K562 (cell line): ENCODE data around the gene LIN9. TPM values are rescaled to one million over a fixed set of nuclear protein-coding genes. Genes with fewer than 3 reads are reported as not detected.

Experiments used
- ATF7 ChIP-seq: fragments of 450-650 bp; IDR thresholded peaks from 2 replicates; pipeline ENCODE4 v1.7.1; 2014; ENCODE audit warnings: mild to moderate bottlenecking, moderate library complexity
- BRD9 ChIP-seq: fragments of 450-650 bp; IDR thresholded peaks from 2 replicates; pipeline ENCODE4 v1.6.1; 2018; ENCODE audit warnings: low read depth; ENCODE audit not compliant: partially characterized antibody
- CCNT2 ChIP-seq: IDR thresholded peaks from 2 replicates; pipeline ENCODE4 v1.6.1; 2011; ENCODE audit warnings: borderline replicate concordance, low read depth, mild to moderate bottlenecking, moderate library complexity, mixed read lengths, low read length; ENCODE audit not compliant: insufficient read length; ENCODE audit errors: extremely low read depth
- ETV1 ChIP-seq: fragments of 450-650 bp; conservative IDR thresholded peaks from 2 replicates; pipeline ENCODE4 v1.6.1; 2016; ENCODE audit warnings: missing genetic modification characterization, control low read depth, low read depth, missing compliant biosample characterization
- FOXK1 ChIP-seq: sonication (generic); formaldehyde crosslinking; IDR thresholded peaks from 2 replicates; pipeline ENCODE4 v1.8.0; 2022; ENCODE audit warnings: missing genetic modification reagents, mild to moderate bottlenecking, borderline replicate concordance
- JUND ChIP-seq, 2 experiments: IDR thresholded peaks; 2 replicates in 1 of 2; 3 replicates in 1 of 2; pipeline ENCODE4 v1.6.1; 2011; ENCODE audit warnings: borderline replicate concordance in 2 of 2, low read depth in 2 of 2, low read length in 2 of 2, improper control_type of control experiment in 1 of 2, missing biosample characterization in 1 of 2, missing genetic modification characterization in 1 of 2, missing genetic modification reagents in 1 of 2
- MAZ ChIP-seq, 2 experiments: fragments of 450-650 bp in 1 of 2; sonication (generic) in 1 of 2; formaldehyde crosslinking; IDR thresholded peaks in 1 of 2; conservative IDR thresholded peaks in 1 of 2; 2 replicates each; pipeline versions ENCODE4 v1.4.0 to v1.5.0; 2020; ENCODE audit warnings: mild to moderate bottlenecking in 1 of 2, missing genetic modification reagents in 1 of 2
- MTF1 ChIP-seq: fragments of 250-450 bp; sonication (Bioruptor Pico); IDR thresholded peaks from 2 replicates; pipeline ENCODE4 v1.9.0; 2021; ENCODE audit warnings: moderate library complexity, mild to moderate bottlenecking, inconsistent platforms, borderline replicate concordance
- MYC ChIP-seq, 2 experiments: fragments of 250-450 bp in 1 of 2; sonication (Bioruptor Pico) in 1 of 2; IDR thresholded peaks; 2 replicates each; pipeline versions ENCODE4 v1.5.1 to v1.6.1; 2012 to 2021; ENCODE audit warnings: low read depth in 2 of 2, borderline replicate concordance in 1 of 2, improper control_type of control experiment in 1 of 2, low read length in 1 of 2, mild to moderate bottlenecking in 1 of 2, moderate library complexity in 1 of 2
- RBFOX2 ChIP-seq: fragments of 200-400 bp; formaldehyde crosslinking; IDR thresholded peaks from 2 replicates; pipeline ENCODE4 v1.6.1; 2017; ENCODE audit warnings: low read depth, mild to moderate bottlenecking, low read length, moderate library complexity
- RCOR1 ChIP-seq, 2 experiments: IDR thresholded peaks; 2 replicates each; pipeline ENCODE4 v1.6.1; 2012; ENCODE audit warnings: low read depth in 2 of 2, low read length in 2 of 2, borderline replicate concordance in 1 of 2, improper control_type of control experiment in 1 of 2
- SIX5 ChIP-seq, 2 experiments: IDR thresholded peaks; 2 replicates each; pipeline ENCODE4 v1.6.1; 2011; ENCODE audit warnings: low read length in 2 of 2, borderline replicate concordance in 1 of 2, low read depth in 1 of 2, mild to moderate bottlenecking in 1 of 2, moderate library complexity in 1 of 2; ENCODE audit not compliant: insufficient read depth in 1 of 2
- SNRNP70 ChIP-seq: fragments of 200-400 bp; formaldehyde crosslinking; optimal IDR thresholded peaks from 2 replicates; pipeline ENCODE3; 2017; ENCODE audit warnings: low read depth, low read length
- U2AF2 ChIP-seq: fragments of 200-400 bp; formaldehyde crosslinking; optimal IDR thresholded peaks from 2 replicates; pipeline ENCODE3; 2017; ENCODE audit warnings: low read depth, mild to moderate bottlenecking, low read length
- ZFP1 ChIP-seq: fragments of 450-650 bp; formaldehyde crosslinking; IDR thresholded peaks from 2 replicates; pipeline ENCODE4 v1.4.0; 2020; ENCODE audit warnings: mild to moderate bottlenecking, mixed read lengths
- ZFP30 ChIP-seq: fragments of 250-450 bp; sonication (Bioruptor Pico); IDR thresholded peaks from 2 replicates; pipeline ENCODE4 v1.8.0; 2022; ENCODE audit warnings: moderate library complexity, mild to moderate bottlenecking, inconsistent platforms, borderline replicate concordance
- ZNF140 ChIP-seq: fragments of 250-450 bp; sonication (Bioruptor Pico); IDR thresholded peaks from 2 replicates; pipeline ENCODE4 v1.8.0; 2021; ENCODE audit warnings: moderate library complexity, mild to moderate bottlenecking, inconsistent platforms
- ZNF184 ChIP-seq: sonication (generic); formaldehyde crosslinking; IDR thresholded peaks from 2 replicates; pipeline ENCODE4 v1.5.0; 2020; ENCODE audit warnings: missing genetic modification reagents
- ZNF232 ChIP-seq: sonication (generic); formaldehyde crosslinking; IDR thresholded peaks from 2 replicates; pipeline ENCODE4 v1.8.0; 2022; ENCODE audit warnings: mild to moderate bottlenecking, missing genetic modification reagents
- ZNF311 ChIP-seq: fragments of 250-450 bp; sonication (Bioruptor Pico); IDR thresholded peaks from 2 replicates; pipeline ENCODE4 v1.4.0; 2020; ENCODE audit warnings: mild to moderate bottlenecking, moderate library complexity
- ZNF57 ChIP-seq: fragments of 450-650 bp; formaldehyde crosslinking; IDR thresholded peaks from 2 replicates; pipeline ENCODE4 v1.4.0; 2020; ENCODE audit warnings: mild to moderate bottlenecking, moderate library complexity
- ZNF785 ChIP-seq: fragments of 250-450 bp; sonication (Bioruptor Pico); IDR thresholded peaks from 2 replicates; pipeline ENCODE4 v1.4.0; 2020; ENCODE audit warnings: mild to moderate bottlenecking
- polyA plus RNA-seq, 8 experiments: library from polyadenylated mRNA; depleted of rRNA in 4 of 8; stranded (reverse) in 5 of 8; unstranded in 3 of 8; fragments of >200 nt; fragmentation: Nextera tagmentation in 2 of 8; fragmentation: Illumina TruSeq in 1 of 8; extraction: Ambion mirVana in 2 of 8; extraction: Trizol in 1 of 8; gene quantifications; 2 replicates each; pipeline versions ENCODE4 v1.2.1 to v1.2.3, GENCODE V29; 2011 to 2014; ENCODE audit warnings: inconsistent platforms in 1 of 8, missing spikeins in 1 of 8
- total RNA-seq, 7 experiments: library from RNA; depleted of rRNA in 6 of 7; stranded (reverse); fragments of >200 nt in 6 of 7; fragmentation: Illumina TruSeq in 2 of 7; extraction: Trizol in 2 of 7; gene quantifications; 2 replicates each; pipeline versions ENCODE4 v1.2.1 to v1.2.3, GENCODE V29; 2011 to 2021; ENCODE audit warnings: low replicate concordance in 1 of 7
- TF ChIP-seq, protein P1 (sequence below): fragments of 450-650 bp; IDR thresholded peaks from 2 replicates; pipeline ENCODE4 v1.6.1; 2017; ENCODE audit warnings: mild to moderate bottlenecking, moderate library complexity
- TF ChIP-seq, protein P2 (sequence below): fragments of 250-450 bp; sonication (Bioruptor Pico); IDR thresholded peaks from 2 replicates; pipeline ENCODE4 v1.4.0; 2020; ENCODE audit warnings: mild to moderate bottlenecking

LIN9 gene
- total and polyA plus RNA-seq, 9 of the 15 experiments (the other 6 are each of a cell fraction or from before 2014, with no cell fraction given), result 18.8 to 33.0 (median 25.5) TPM

DNA sequence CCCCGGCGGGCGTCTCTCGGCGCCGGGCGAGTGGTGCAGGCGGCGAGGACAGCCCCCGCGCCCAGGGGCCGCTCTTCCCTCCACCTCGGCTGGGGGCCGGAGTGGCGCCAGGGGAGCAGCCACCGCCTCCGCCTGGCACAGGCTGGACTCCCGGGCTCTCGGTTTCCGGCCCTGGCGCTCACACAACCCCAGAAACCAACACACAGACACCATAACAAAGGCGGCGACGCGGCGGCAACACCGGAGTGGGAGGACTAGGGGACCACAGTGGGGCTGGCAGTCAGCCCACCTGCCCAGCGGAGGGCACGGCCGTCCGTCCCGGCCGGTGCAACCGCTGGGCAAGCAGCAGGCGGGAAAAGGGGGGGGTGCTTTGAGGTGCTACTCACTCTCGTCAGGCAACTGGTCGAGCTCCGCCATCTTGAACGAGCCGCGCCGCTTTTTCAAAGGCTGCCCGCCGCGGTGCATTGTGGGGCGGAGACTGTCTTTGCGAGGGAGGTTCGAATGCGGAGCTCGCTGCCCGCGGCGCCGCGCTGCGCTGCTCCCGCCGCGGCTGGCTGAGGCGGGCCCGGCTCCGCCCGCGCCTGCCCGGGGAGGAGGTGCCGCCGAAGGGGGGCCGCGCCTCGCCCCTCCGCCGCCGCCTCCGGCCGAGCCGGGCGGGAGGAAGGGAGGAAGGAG is at the start of gene LIN9 (continued):
- peak; percentile 99 for TF ChIP-seq RBFOX2
- no peak for TF ChIP-seq ZNF785 (CRISPR knock-in tag)
- TF ChIP-seq ATF7, result no peak
- TF ChIP-seq MYC (IDR thresholded peaks at IDR 0.05; ENCODE audit: low read depth, low read length), result peak; percentile 76
- TF ChIP-seq MYC (CRISPR knock-in tag; IDR thresholded peaks at IDR 0.05; ENCODE audit: borderline replicate concordance, low read depth), result no peak
- TF ChIP-seq RCOR1 (IDR thresholded peaks at IDR 0.05; ENCODE audit: borderline replicate concordance in 1 of 2, low read depth in 2 of 2, low read length in 2 of 2), result peak in 1 of 2 experiments; percentile 25; a peak in 3 of 4 replicates
- 0 out of 2 replicates have a peak, but pooled peaks have one; percentile 13 for TF ChIP-seq ZNF232 (CRISPR knock-in tag)
- TF ChIP-seq ETV1 (tag), result no peak
- TF ChIP-seq SIX5 (IDR thresholded peaks at IDR 0.05; ENCODE audit: borderline replicate concordance in 1 of 2, insufficient read depth in 1 of 2, low read depth in 1 of 2, low read length in 2 of 2), result no peak
- TF ChIP-seq BRD9, result peak; percentile 85
- TF ChIP-seq U2AF2, result no peak
- no peak for TF ChIP-seq ZNF184
- TF ChIP-seq MTF1 (CRISPR knock-in tag), result 0 out of 2 replicates have a peak, but pooled peaks have one; percentile 28
- TF ChIP-seq, protein P1, sequence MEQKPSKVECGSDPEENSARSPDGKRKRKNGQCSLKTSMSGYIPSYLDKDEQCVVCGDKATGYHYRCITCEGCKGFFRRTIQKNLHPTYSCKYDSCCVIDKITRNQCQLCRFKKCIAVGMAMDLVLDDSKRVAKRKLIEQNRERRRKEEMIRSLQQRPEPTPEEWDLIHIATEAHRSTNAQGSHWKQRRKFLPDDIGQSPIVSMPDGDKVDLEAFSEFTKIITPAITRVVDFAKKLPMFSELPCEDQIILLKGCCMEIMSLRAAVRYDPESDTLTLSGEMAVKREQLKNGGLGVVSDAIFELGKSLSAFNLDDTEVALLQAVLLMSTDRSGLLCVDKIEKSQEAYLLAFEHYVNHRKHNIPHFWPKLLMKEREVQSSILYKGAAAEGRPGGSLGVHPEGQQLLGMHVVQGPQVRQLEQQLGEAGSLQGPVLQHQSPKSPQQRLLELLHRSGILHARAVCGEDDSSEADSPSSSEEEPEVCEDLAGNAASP, result no peak
- TF ChIP-seq ZFP1 (CRISPR knock-in tag), result no peak
- peak; percentile 97 for TF ChIP-seq CCNT2
- TF ChIP-seq ZNF140, result no peak
- no peak for TF ChIP-seq ZNF311
- TF ChIP-seq, protein P2, sequence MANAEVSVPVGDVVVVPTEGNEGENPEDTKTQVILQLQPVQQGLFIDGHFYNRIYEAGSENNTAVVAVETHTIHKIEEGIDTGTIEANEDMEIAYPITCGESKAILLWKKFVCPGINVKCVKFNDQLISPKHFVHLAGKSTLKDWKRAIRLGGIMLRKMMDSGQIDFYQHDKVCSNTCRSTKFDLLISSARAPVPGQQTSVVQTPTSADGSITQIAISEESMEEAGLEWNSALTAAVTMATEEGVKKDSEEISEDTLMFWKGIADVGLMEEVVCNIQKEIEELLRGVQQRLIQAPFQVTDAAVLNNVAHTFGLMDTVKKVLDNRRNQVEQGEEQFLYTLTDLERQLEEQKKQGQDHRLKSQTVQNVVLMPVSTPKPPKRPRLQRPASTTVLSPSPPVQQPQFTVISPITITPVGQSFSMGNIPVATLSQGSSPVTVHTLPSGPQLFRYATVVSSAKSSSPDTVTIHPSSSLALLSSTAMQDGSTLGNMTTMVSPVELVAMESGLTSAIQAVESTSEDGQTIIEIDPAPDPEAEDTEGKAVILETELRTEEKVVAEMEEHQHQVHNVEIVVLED (CRISPR knock-in tag), result 0 out of 2 replicates have a peak, but pooled peaks have one; percentile 5
- no peak for TF ChIP-seq SNRNP70
- no peak for TF ChIP-seq JUND (IDR thresholded peaks at IDR 0.05; ENCODE audit: borderline replicate concordance, low read depth, low read length)
- TF ChIP-seq JUND (tag; IDR thresholded peaks at IDR 0.05; ENCODE audit: borderline replicate concordance, low read depth, low read length), result no peak
- TF ChIP-seq ZFP30 (CRISPR knock-in tag), result no peak
- no peak for TF ChIP-seq FOXK1 (CRISPR knock-in tag)
- TF ChIP-seq ZNF57, result no peak
- TF ChIP-seq MAZ (CRISPR knock-in tag; conservative IDR thresholded peaks at IDR 0.05 in 1 of 2, IDR thresholded peaks at IDR 0.05 in 1 of 2), result peak; percentile 77 to 89
